Measurements from ENCODE around the gene PLCB3.

PLCB3 gene

GRCh38 chr11:64312947-64313346 lies 61.6 kb downstream of the PLCB3 start:
- Histone ChIP-seq H3K4me3 (no peak overlapping the region), H3K27ac (peak overlapping the region in 15 of 21 experiments; percentile 9 to 82 (median 64))

- Histone ChIP-seq H3K27ac (peak overlapping the region in 16 of 21 experiments; percentile 9 to 82 (median 64)), H3K4me3 (no peak overlapping the region)
Measured at GRCh38 chr11:64313491-64314145, 62.3 kb downstream of the PLCB3 start.

GRCh38 chr11:64314146-64314804 lies 62.9 kb downstream of the PLCB3 start:
- peak overlapping the region in 14 of 21 experiments; percentile 11 to 82 (median 65) for H3K27ac ChIP-seq
- H3K4me3 ChIP-seq = no peak overlapping the region

GRCh38 chr11:64314805-64315561 lies 63.7 kb downstream of the PLCB3 start:
- H3K27ac ChIP-seq = peak overlapping the region in 6 of 21 experiments; percentile 11 to 78 (median 64)
- no peak overlapping the region for H3K4me3 ChIP-seq

- H3K4me3 ChIP-seq = peak overlapping the region in 2 of 7 experiments; percentile 64 to 68
Measured at GRCh38 chr11:64315667-64316526, 64.6 kb downstream of the PLCB3 start.

GRCh38 chr11:64316672-64317324 lies 65.5 kb downstream of the PLCB3 start:
- Histone ChIP-seq H3K27ac (peak overlapping the region; percentile 57 to 98 (median 92)), H3K4me3 (peak overlapping the region; percentile 51 to 87 (median 68))

More at GRCh38 chr11:64315667-64316526, 64.6 kb downstream of the PLCB3 start:
- H3K27ac ChIP-seq = peak overlapping the region in 9 of 21 experiments; percentile 87 to 97 (median 93)

GRCh38 chr11:64317325-64317960 lies 66.1 kb downstream of the PLCB3 start, which contains the start of gene TRMT112:
TRMT112 (minus strand) TSS chr11:64317559; CDS start chr11:64317526, 33 bp downstream.
- peak within 1 kb of the TSS; percentile 81 to 98 (median 92) for H3K27ac ChIP-seq
- peak within 1 kb of the TSS; percentile 51 to 87 (median 68) for H3K4me3 ChIP-seq

- Histone ChIP-seq H3K27ac (peak within 1 kb of the TSS; percentile 81 to 98 (median 92)), H3K4me3 (peak within 1 kb of the TSS; percentile 51 to 87 (median 68))
Measured at GRCh38 chr11:64317961-64318765, 66.8 kb downstream of the PLCB3 start, which contains the start of gene PRDX5. PRDX5 (plus strand) TSS chr11:64318121; CDS start chr11:64318216, 95 bp downstream.
